Prostate gland (tissue), 2 donors: ENCODE data around the gene SEMA5A. TPM values are rescaled to one million over a fixed set of nuclear protein-coding genes. Genes with fewer than 3 reads are reported as not detected.

Source experiments
- DNase-seq: peaks from one replicate; pipeline ENCODE4 v3.0.0-alpha.2; 2019; ENCODE audit warnings: low spot score
- H3K27ac ChIP-seq, 2 donors: fragments of 200-600 bp; sonication (generic); 2 replicates each; pipeline ENCODE4 v1.5.1; 2017 to 2019
- H3K27me3 ChIP-seq: fragments of 200-600 bp; sonication (generic); replicated peaks from 2 replicates; pipeline ENCODE4 v1.5.1; 2019; ENCODE audit not compliant: insufficient read depth
- H3K36me3 ChIP-seq, 2 donors: fragments of 200-600 bp; sonication (generic); 1 replicate in 1 of 2; 2 replicates in 1 of 2; pipeline versions ENCODE4 v1.5.1 to v1.8.1; 2017 to 2019
- H3K4me1 ChIP-seq: fragments of 200-600 bp; sonication (generic); replicated peaks from 2 replicates; pipeline ENCODE4 v1.5.1; 2019
- H3K4me3 ChIP-seq, 2 donors: fragments of 200-600 bp; sonication (generic); 2 replicates each; pipeline ENCODE4 v1.5.1; 2017 to 2019
- H3K9me3 ChIP-seq: fragments of 200-600 bp; sonication (generic); 2 replicates; pipeline ENCODE4 v1.5.1; 2017
- POLR2A ChIP-seq: fragments of 450-650 bp; IDR thresholded peaks from one replicate; pipeline ENCODE4 v1.6.1; 2016; ENCODE audit warnings: antibody characterized with exemption, mild to moderate bottlenecking
- POLR2AphosphoS5 ChIP-seq: sonication (generic); formaldehyde crosslinking; IDR thresholded peaks from one replicate; pipeline ENCODE4 v1.6.1; 2017; ENCODE audit warnings: antibody characterized with exemption
- WGBS: methylation state at CpG from one replicate; pipeline ENCODE4 v1.1.5; 2018; 5-methylcytosine and 5-hydroxymethylcytosine counted together
- intact Hi-C: fragments of 100-400 bp; cut with DNase I; formaldehyde crosslinking; loops from one replicate; pipeline ENCODE4 v1.14.2; 2022
- total RNA-seq, 2 donors: library from RNA; depleted of rRNA; stranded (reverse); fragments of >200 nt; gene quantifications; one replicate each; pipeline ENCODE4 v1.1.0, GENCODE V29; 2016
- TF ChIP-seq, protein P1 (sequence below), 4 experiments: fragments of 200-600 bp in 2 of 4; fragments of 450-650 bp in 2 of 4; sonication (generic) in 2 of 4; IDR thresholded peaks; 1 replicate in 3 of 4; 2 replicates in 1 of 4; pipeline ENCODE4 v1.5.1; 2016 to 2019; ENCODE audit warnings: antibody characterized with exemption in 4 of 4, mild to moderate bottlenecking in 2 of 4, moderate library complexity in 2 of 4

The SEMA5A gene
- total RNA-seq, 2 donors from 2014 or later, result 4.5 to 21.7 TPM

- intact Hi-C loops, result no loop called here
- no peaks in the 10 kb centered on the region for H3K27me3 ChIP-seq
- H3K27ac ChIP-seq, result no peak overlapping the region
- no peak for DNase-seq
- H3K9me3 ChIP-seq, result no peaks in the 10 kb centered on the region
- no peaks in the 10 kb centered on the region for H3K4me1 ChIP-seq
- H3K4me3 ChIP-seq, result no peak overlapping the region
- H3K36me3 ChIP-seq, result no peaks in the 10 kb centered on the region
- TF ChIP-seq POLR2AphosphoS5, result no peak
- TF ChIP-seq, protein P1, sequence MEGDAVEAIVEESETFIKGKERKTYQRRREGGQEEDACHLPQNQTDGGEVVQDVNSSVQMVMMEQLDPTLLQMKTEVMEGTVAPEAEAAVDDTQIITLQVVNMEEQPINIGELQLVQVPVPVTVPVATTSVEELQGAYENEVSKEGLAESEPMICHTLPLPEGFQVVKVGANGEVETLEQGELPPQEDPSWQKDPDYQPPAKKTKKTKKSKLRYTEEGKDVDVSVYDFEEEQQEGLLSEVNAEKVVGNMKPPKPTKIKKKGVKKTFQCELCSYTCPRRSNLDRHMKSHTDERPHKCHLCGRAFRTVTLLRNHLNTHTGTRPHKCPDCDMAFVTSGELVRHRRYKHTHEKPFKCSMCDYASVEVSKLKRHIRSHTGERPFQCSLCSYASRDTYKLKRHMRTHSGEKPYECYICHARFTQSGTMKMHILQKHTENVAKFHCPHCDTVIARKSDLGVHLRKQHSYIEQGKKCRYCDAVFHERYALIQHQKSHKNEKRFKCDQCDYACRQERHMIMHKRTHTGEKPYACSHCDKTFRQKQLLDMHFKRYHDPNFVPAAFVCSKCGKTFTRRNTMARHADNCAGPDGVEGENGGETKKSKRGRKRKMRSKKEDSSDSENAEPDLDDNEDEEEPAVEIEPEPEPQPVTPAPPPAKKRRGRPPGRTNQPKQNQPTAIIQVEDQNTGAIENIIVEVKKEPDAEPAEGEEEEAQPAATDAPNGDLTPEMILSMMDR (IDR thresholded peaks at IDR 0.05), result no peak
- TF ChIP-seq POLR2A, result no peak
- WGBS, result 97% methylated on average over 6 of the region's 6 CpGs
Measured at GRCh38 chr5:9108162-9108561, 437.7 kb downstream of the SEMA5A start.

DNA sequence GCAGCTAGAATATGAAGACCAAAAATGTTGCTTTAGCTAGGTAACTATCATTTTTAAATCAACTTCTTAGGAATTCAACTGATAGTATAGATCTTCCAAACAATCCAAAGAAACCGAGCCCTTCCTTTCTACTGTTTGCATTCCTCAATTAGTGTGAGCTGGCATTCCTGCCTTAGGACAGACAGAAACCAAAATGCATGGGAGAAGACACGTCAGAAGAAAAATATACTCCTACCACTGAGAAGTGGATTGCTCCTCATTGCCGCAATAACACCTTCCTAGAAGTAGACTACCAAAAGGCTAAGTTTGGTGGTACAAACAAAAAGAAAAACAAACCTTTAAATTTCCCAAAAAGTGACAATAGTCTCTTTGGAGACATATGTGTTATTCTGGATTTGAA lies 440.0 kb downstream of the SEMA5A start:
- no peaks in the 10 kb centered on the region for H3K36me3 ChIP-seq
- H3K9me3 ChIP-seq, result no peaks in the 10 kb centered on the region
- intact Hi-C loops, result no loop called here
- H3K4me1 ChIP-seq, result no peaks in the 10 kb centered on the region
- H3K27ac ChIP-seq, result no peak overlapping the region
- TF ChIP-seq, protein P1 (IDR thresholded peaks at IDR 0.05), result no peak
- TF ChIP-seq POLR2A (no peak), POLR2AphosphoS5 (no peak)
- H3K4me3 ChIP-seq, result no peak overlapping the region
- DNase-seq, result no peak
- no peaks in the 10 kb centered on the region for H3K27me3 ChIP-seq
- 89% methylated on average over 3 of the region's 3 CpGs for WGBS

GRCh38 chr5:9104571-9105339 lies 441.1 kb downstream of the SEMA5A start:
- no peaks in the 10 kb centered on the region for H3K27me3 ChIP-seq
- DNase-seq, result no peak
- 61% methylated on average over 3 of the region's 3 CpGs for WGBS
- intact Hi-C loops, result no loop called here
- no peak overlapping the region for H3K27ac ChIP-seq
- H3K36me3 ChIP-seq, result no peaks in the 10 kb centered on the region
- H3K4me1 ChIP-seq, result no peaks in the 10 kb centered on the region
- H3K9me3 ChIP-seq, result no peaks in the 10 kb centered on the region
- H3K4me3 ChIP-seq, result no peak overlapping the region
- TF ChIP-seq, protein P1 (IDR thresholded peaks at IDR 0.05), result no peak

DNA sequence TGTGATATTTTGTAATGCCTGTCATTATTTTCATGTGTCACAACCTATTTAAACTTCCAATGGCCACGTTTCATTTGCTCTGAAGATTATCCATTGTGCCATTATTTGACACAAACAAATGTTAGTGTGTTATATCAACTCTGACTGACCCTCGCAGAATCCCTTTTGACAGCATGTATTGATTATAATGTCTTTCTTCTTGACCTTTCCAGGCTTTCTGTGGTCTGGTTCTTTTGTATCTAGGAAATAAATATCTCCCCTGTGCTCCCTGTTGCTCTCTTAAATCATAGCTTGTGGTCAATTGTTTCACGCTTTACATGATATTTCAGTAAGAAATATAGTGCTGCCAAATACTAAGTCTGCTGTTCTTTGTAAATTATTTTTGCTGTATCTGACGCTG lies 442.6 kb downstream of the SEMA5A start:
- H3K27ac ChIP-seq, result no peak overlapping the region
- no peak for TF ChIP-seq POLR2A
- no peak for TF ChIP-seq POLR2AphosphoS5
- TF ChIP-seq, protein P1 (IDR thresholded peaks at IDR 0.05), result no peak
- H3K27me3 ChIP-seq, result no peaks in the 10 kb centered on the region
- H3K4me3 ChIP-seq, result no peak overlapping the region
- H3K9me3 ChIP-seq, result no peaks in the 10 kb centered on the region
- H3K36me3 ChIP-seq, result no peaks in the 10 kb centered on the region
- 88% methylated on average over 4 of the region's 4 CpGs for WGBS
- intact Hi-C loops, result no loop called here
- H3K4me1 ChIP-seq, result no peaks in the 10 kb centered on the region
- no peak for DNase-seq

GRCh38 chr5:9099689-9100088 lies 446.2 kb downstream of the SEMA5A start:
- TF ChIP-seq, protein P1 (IDR thresholded peaks at IDR 0.05), result no peak
- TF ChIP-seq POLR2A, result no peak
- TF ChIP-seq POLR2AphosphoS5, result no peak
- Histone ChIP-seq H3K4me3 (no peak overlapping the region), H3K27ac (no peak overlapping the region), H3K9me3 (no peaks in the 10 kb centered on the region), H3K27me3 (no peaks in the 10 kb centered on the region), H3K4me1 (no peaks in the 10 kb centered on the region), H3K36me3 (no peaks in the 10 kb centered on the region)
- intact Hi-C loops, result no loop called here
- DNase-seq, result no peak
- 79% methylated on average over 2 of the region's 2 CpGs for WGBS
